HepG2 (cell line): Measurements from ENCODE around the gene RAB14. TPM values are rescaled to one million over a fixed set of nuclear protein-coding genes. Genes with fewer than 3 reads are reported as not detected.

Experiments used
- AHR ChIP-seq: IDR thresholded peaks from 2 replicates; pipeline ENCODE4 v1.6.1; 2018; ENCODE audit warnings: missing genetic modification reagents, missing compliant biosample characterization
- CCAR2 ChIP-seq: fragments of 200-400 bp; formaldehyde crosslinking; optimal IDR thresholded peaks from 2 replicates; pipeline ENCODE3; 2018; ENCODE audit warnings: low read depth, mild to moderate bottlenecking, low read length, moderate library complexity
- HOXA3 ChIP-seq: sonication (generic); formaldehyde crosslinking; IDR thresholded peaks from 2 replicates; pipeline ENCODE4 v1.5.0; 2020; ENCODE audit warnings: missing genetic modification reagents
- KDM2A ChIP-seq: sonication (generic); formaldehyde crosslinking; IDR thresholded peaks from 2 replicates; pipeline ENCODE4 v1.4.0; 2020; ENCODE audit warnings: low read depth, missing genetic modification reagents, borderline replicate concordance
- MTF2 ChIP-seq: sonication (generic); formaldehyde crosslinking; IDR thresholded peaks from 2 replicates; pipeline ENCODE4 v1.5.0; 2020; ENCODE audit warnings: missing genetic modification reagents, borderline replicate concordance
- NBN ChIP-seq: fragments of 450-650 bp; conservative IDR thresholded peaks from 2 replicates; pipeline ENCODE4 v1.6.1; 2017
- NFKB2 ChIP-seq: sonication (generic); formaldehyde crosslinking; IDR thresholded peaks from 2 replicates; pipeline ENCODE4 v1.4.0; 2020; ENCODE audit warnings: missing genetic modification reagents, borderline replicate concordance
- NPAS2 ChIP-seq: sonication (generic); formaldehyde crosslinking; IDR thresholded peaks from 2 replicates; pipeline ENCODE4 v1.8.0; 2022; ENCODE audit warnings: mild to moderate bottlenecking, missing genetic modification reagents, borderline replicate concordance
- RBM39 ChIP-seq: fragments of 200-400 bp; formaldehyde crosslinking; IDR thresholded peaks from one replicate; pipeline ENCODE4 v1.6.1; 2018; ENCODE audit warnings: antibody characterized with exemption, mild to moderate bottlenecking, low read depth, low read length; ENCODE audit not compliant: poor library complexity, severe bottlenecking
- RFX5 ChIP-seq: IDR thresholded peaks from 2 replicates; pipeline ENCODE4 v1.6.1; 2011; ENCODE audit warnings: low read depth, low read length, improper control_type of control experiment
- RNF2 ChIP-seq: fragments of 450-650 bp; conservative IDR thresholded peaks from 2 replicates; pipeline ENCODE4 v1.6.1; 2016; ENCODE audit warnings: low read depth
- SAP130 ChIP-seq: IDR thresholded peaks from 2 replicates; pipeline ENCODE4 v1.6.1; 2016; ENCODE audit warnings: low read depth
- SETDB1 ChIP-seq: sonication (generic); formaldehyde crosslinking; IDR thresholded peaks from 2 replicates; pipeline ENCODE4 v1.5.1; 2020; ENCODE audit warnings: missing genetic modification reagents, mild to moderate bottlenecking, borderline replicate concordance
- SMARCC2 ChIP-seq: fragments of 450-650 bp; IDR thresholded peaks from 2 replicates; pipeline ENCODE4 v1.6.1; 2017; ENCODE audit warnings: antibody characterized with exemption, mild to moderate bottlenecking
- TMF1 ChIP-seq: sonication (generic); formaldehyde crosslinking; IDR thresholded peaks from 2 replicates; pipeline ENCODE4 v1.8.1; 2022; ENCODE audit warnings: low read depth, missing genetic modification reagents
- YEATS4 ChIP-seq: sonication (generic); formaldehyde crosslinking; IDR thresholded peaks from 2 replicates; pipeline ENCODE4 v1.4.0; 2020; ENCODE audit warnings: missing genetic modification reagents, borderline replicate concordance
- ZNF230 ChIP-seq: sonication (generic); formaldehyde crosslinking; IDR thresholded peaks from 2 replicates; pipeline ENCODE4 v1.4.0; 2020; ENCODE audit warnings: mild to moderate bottlenecking, missing genetic modification reagents
- ZNF543 ChIP-seq: sonication (generic); formaldehyde crosslinking; IDR thresholded peaks from 2 replicates; pipeline ENCODE4 v1.4.0; 2020; ENCODE audit warnings: mild to moderate bottlenecking, missing genetic modification reagents
- ZNF557 ChIP-seq: sonication (generic); formaldehyde crosslinking; IDR thresholded peaks from 2 replicates; pipeline ENCODE4 v1.4.0; 2020; ENCODE audit warnings: missing genetic modification reagents
- ZNF75D ChIP-seq: sonication (generic); formaldehyde crosslinking; IDR thresholded peaks from 2 replicates; pipeline ENCODE4 v1.8.1; 2023; ENCODE audit warnings: missing genetic modification reagents, mild to moderate bottlenecking, borderline replicate concordance
- ZNF761 ChIP-seq: sonication (generic); formaldehyde crosslinking; conservative IDR thresholded peaks from 2 replicates; pipeline ENCODE4 v1.4.0; 2020; ENCODE audit warnings: mild to moderate bottlenecking, missing genetic modification reagents
- ZNF879 ChIP-seq: sonication (generic); formaldehyde crosslinking; IDR thresholded peaks from 2 replicates; pipeline ENCODE4 v1.8.1; 2023; ENCODE audit warnings: missing genetic modification reagents
- polyA plus RNA-seq, 8 experiments: library from polyadenylated mRNA; depleted of rRNA in 3 of 8; stranded (reverse) in 7 of 8; unstranded in 1 of 8; fragments of >200 nt; fragmentation: Illumina TruSeq in 4 of 8; extraction: Trizol in 4 of 8; gene quantifications; 2 replicates each; pipeline versions ENCODE4 v1.2.1 to v1.2.3, GENCODE V29; 2011 to 2016; ENCODE audit warnings: low read depth in 4 of 8, missing spikeins in 1 of 8, mixed read lengths in 1 of 8; ENCODE audit not compliant: insufficient read depth in 1 of 8
- total RNA-seq, 5 experiments: library from RNA; depleted of rRNA; stranded (reverse); fragments of >200 nt; fragmentation: Illumina TruSeq; extraction: Trizol; gene quantifications; 2 replicates each; pipeline ENCODE4 v1.2.3, GENCODE V29; 2016; ENCODE audit warnings: low read depth in 1 of 5
- TF ChIP-seq, protein P1 (sequence below): sonication (generic); formaldehyde crosslinking; IDR thresholded peaks from 2 replicates; pipeline ENCODE4 v1.8.1; 2023; ENCODE audit warnings: mild to moderate bottlenecking, missing genetic modification reagents
- TF ChIP-seq, protein P2 (sequence below): IDR thresholded peaks from 2 replicates; pipeline ENCODE4 v1.6.1; 2018; ENCODE audit warnings: missing genetic modification reagents, mild to moderate bottlenecking, missing compliant biosample characterization
- TF ChIP-seq, protein P3 (sequence below): IDR thresholded peaks from 2 replicates; pipeline ENCODE4 v1.6.1; 2016; ENCODE audit warnings: missing genetic modification reagents, missing compliant biosample characterization
- TF ChIP-seq, protein P4 (sequence below): sonication (generic); formaldehyde crosslinking; IDR thresholded peaks from 2 replicates; pipeline ENCODE4 v1.4.0; 2020; ENCODE audit warnings: missing genetic modification reagents, borderline replicate concordance
- TF ChIP-seq, protein P5 (sequence below): sonication (generic); formaldehyde crosslinking; IDR thresholded peaks from 2 replicates; pipeline ENCODE4 v1.8.0; 2022; ENCODE audit warnings: mild to moderate bottlenecking, missing genetic modification reagents, moderate library complexity

Gene RAB14
- total and polyA plus RNA-seq, 2 of the 13 experiments (the other 11 are each of a cell fraction or from before 2014, with no cell fraction given) = 17.4 to 19.3 TPM

DNA sequence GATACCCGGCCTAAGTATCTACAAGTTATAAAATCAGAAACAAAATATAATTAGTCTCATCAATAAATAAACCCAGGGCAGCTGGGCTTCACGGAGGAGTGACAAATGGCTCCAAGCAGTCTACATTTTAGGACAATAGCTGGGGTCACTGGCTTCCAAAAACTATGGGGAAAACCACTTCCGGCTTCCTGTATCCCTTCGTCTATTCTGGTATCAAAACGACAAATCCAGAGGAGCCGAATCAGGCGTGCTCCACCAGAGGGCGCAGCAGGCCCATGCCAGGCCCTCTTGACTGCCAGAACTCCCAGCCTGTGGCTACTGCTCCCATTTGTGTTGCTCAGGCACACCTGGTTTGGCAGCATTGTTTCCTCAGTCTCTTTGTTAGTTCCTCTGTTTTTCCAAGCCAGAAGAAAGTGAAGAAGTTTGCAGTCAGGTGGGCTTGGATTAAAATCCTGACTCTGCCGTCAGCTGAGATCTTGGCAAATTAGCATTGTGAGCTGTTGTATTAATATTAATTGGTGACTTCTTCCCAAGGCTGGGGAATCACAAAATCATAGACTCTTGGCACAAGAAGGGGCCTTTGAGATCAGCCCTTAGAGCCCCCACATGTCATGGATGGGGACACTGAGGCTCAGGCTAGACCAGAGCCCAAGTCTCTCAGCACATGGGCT is 11.6 kb upstream of the RAB14 start (continued):
- TF ChIP-seq KDM2A (CRISPR knock-in tag) = peak; percentile 56; the same call in 1 of the 2 replicates
- no peak for TF ChIP-seq NPAS2
- TF ChIP-seq, protein P1, sequence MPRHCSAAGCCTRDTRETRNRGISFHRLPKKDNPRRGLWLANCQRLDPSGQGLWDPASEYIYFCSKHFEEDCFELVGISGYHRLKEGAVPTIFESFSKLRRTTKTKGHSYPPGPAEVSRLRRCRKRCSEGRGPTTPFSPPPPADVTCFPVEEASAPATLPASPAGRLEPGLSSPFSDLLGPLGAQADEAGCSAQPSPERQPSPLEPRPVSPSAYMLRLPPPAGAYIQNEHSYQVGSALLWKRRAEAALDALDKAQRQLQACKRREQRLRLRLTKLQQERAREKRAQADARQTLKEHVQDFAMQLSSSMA (CRISPR knock-in tag) = no peak
- TF ChIP-seq TMF1 (CRISPR knock-in tag) = no peak
- TF ChIP-seq, protein P2, sequence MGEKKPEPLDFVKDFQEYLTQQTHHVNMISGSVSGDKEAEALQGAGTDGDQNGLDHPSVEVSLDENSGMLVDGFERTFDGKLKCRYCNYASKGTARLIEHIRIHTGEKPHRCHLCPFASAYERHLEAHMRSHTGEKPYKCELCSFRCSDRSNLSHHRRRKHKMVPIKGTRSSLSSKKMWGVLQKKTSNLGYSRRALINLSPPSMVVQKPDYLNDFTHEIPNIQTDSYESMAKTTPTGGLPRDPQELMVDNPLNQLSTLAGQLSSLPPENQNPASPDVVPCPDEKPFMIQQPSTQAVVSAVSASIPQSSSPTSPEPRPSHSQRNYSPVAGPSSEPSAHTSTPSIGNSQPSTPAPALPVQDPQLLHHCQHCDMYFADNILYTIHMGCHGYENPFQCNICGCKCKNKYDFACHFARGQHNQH (CRISPR knock-in tag) = no peak; the same call in 1 of the 2 replicates
- TF ChIP-seq ZNF879 (CRISPR knock-in tag) = no peak
- TF ChIP-seq RBM39 = no peak
- peak; percentile 59 for TF ChIP-seq HOXA3
- TF ChIP-seq CCAR2 = no peak
- TF ChIP-seq SMARCC2 = no peak
- TF ChIP-seq, protein P3, sequence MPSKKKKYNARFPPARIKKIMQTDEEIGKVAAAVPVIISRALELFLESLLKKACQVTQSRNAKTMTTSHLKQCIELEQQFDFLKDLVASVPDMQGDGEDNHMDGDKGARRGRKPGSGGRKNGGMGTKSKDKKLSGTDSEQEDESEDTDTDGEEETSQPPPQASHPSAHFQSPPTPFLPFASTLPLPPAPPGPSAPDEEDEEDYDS = no peak
- TF ChIP-seq, protein P4, sequence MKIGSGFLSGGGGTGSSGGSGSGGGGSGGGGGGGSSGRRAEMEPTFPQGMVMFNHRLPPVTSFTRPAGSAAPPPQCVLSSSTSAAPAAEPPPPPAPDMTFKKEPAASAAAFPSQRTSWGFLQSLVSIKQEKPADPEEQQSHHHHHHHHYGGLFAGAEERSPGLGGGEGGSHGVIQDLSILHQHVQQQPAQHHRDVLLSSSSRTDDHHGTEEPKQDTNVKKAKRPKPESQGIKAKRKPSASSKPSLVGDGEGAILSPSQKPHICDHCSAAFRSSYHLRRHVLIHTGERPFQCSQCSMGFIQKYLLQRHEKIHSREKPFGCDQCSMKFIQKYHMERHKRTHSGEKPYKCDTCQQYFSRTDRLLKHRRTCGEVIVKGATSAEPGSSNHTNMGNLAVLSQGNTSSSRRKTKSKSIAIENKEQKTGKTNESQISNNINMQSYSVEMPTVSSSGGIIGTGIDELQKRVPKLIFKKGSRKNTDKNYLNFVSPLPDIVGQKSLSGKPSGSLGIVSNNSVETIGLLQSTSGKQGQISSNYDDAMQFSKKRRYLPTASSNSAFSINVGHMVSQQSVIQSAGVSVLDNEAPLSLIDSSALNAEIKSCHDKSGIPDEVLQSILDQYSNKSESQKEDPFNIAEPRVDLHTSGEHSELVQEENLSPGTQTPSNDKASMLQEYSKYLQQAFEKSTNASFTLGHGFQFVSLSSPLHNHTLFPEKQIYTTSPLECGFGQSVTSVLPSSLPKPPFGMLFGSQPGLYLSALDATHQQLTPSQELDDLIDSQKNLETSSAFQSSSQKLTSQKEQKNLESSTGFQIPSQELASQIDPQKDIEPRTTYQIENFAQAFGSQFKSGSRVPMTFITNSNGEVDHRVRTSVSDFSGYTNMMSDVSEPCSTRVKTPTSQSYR (CRISPR knock-in tag) = no peak
- TF ChIP-seq, protein P5, sequence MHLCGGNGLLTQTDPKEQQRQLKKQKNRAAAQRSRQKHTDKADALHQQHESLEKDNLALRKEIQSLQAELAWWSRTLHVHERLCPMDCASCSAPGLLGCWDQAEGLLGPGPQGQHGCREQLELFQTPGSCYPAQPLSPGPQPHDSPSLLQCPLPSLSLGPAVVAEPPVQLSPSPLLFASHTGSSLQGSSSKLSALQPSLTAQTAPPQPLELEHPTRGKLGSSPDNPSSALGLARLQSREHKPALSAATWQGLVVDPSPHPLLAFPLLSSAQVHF (CRISPR knock-in tag) = no peak
- no peak for TF ChIP-seq NBN
- no peak for TF ChIP-seq ZNF761 (CRISPR knock-in tag)
- no peak for TF ChIP-seq SETDB1 (CRISPR knock-in tag)
- TF ChIP-seq ZNF557 = no peak
- TF ChIP-seq YEATS4 (CRISPR knock-in tag) = peak; percentile 44; the same call in 1 of the 2 replicates
- no peak for TF ChIP-seq RNF2
- no peak for TF ChIP-seq ZNF75D (CRISPR knock-in tag)
- no peak for TF ChIP-seq NFKB2 (CRISPR knock-in tag)
- no peak for TF ChIP-seq ZNF543
- TF ChIP-seq AHR (CRISPR knock-in tag) = no peak
- TF ChIP-seq ZNF230 = no peak
- TF ChIP-seq MTF2 = no peak
- TF ChIP-seq RFX5 = no peak
- peak; percentile 18; the same call in 1 of the 2 replicates for TF ChIP-seq SAP130
